Endodermal cell (in vitro differentiated cells): Measurements from ENCODE around the gene LRCH1. TPM values are rescaled to one million over a fixed set of nuclear protein-coding genes. Genes with fewer than 3 reads are reported as not detected.
A peak's percentile ranks its signal among the peaks of the same experiment; 100 is the strongest.

Source experiments
- DNase-seq: peaks from one replicate; pipeline ENCODE4 v3.0.0-alpha.2; 2017
- H3K27ac ChIP-seq: 2 replicates; pipeline ENCODE4 v1.5.1; 2013; ENCODE audit warnings: mild to moderate bottlenecking, low read depth, low read length, moderate library complexity
- H3K27me3 ChIP-seq: 2 replicates; pipeline ENCODE4 v1.6.1; 2013; ENCODE audit warnings: mild to moderate bottlenecking, low read length, moderate library complexity; ENCODE audit not compliant: insufficient read depth, control insufficient read depth, poor library complexity, severe bottlenecking
- H3K36me3 ChIP-seq: 2 replicates; pipeline ENCODE4 v1.7.0; 2013; ENCODE audit warnings: mild to moderate bottlenecking, low read length, moderate library complexity; ENCODE audit not compliant: control insufficient read depth, insufficient read depth
- H3K4me1 ChIP-seq: one replicate; pipeline ENCODE4 v1.7.0; 2013; ENCODE audit warnings: low read length; ENCODE audit not compliant: control insufficient read depth, insufficient read depth
- H3K4me3 ChIP-seq: 2 replicates; pipeline ENCODE4 v1.5.1; 2013; ENCODE audit warnings: mild to moderate bottlenecking, low read length, moderate library complexity
- H3K9ac ChIP-seq: 2 replicates; pipeline ENCODE4 v1.6.1; 2013; ENCODE audit warnings: mild to moderate bottlenecking, low read length, moderate library complexity; ENCODE audit not compliant: poor library complexity, severe bottlenecking; ENCODE audit errors: extremely low read depth
- H3K9me3 ChIP-seq: 2 replicates; pipeline ENCODE4 v1.6.1; 2013; ENCODE audit warnings: mild to moderate bottlenecking, low read length, moderate library complexity; ENCODE audit not compliant: control insufficient read depth
- H3K27ac Mint-ChIP-seq: 2 replicates; pipeline ENCODE4 v1.8.0; 2020; ENCODE audit warnings: mixed read lengths
- H3K27me3 Mint-ChIP-seq: 2 replicates; pipeline ENCODE4 v1.8.0; 2021; ENCODE audit warnings: mild to moderate bottlenecking, mixed read lengths; ENCODE audit not compliant: insufficient read depth
- H3K36me3 Mint-ChIP-seq: 2 replicates; pipeline ENCODE4 v1.8.0; 2020; ENCODE audit warnings: low read depth, mixed read lengths
- H3K4me1 Mint-ChIP-seq: 2 replicates; pipeline ENCODE4 v1.8.0; 2020; ENCODE audit warnings: mixed read lengths
- H3K4me3 Mint-ChIP-seq: 2 replicates; pipeline ENCODE4 v1.8.0; 2020; ENCODE audit warnings: mild to moderate bottlenecking, moderate library complexity, mixed read lengths
- H3K9me3 Mint-ChIP-seq: 2 replicates; pipeline ENCODE4 v1.8.0; 2020; ENCODE audit warnings: mild to moderate bottlenecking, mixed read lengths
- WGBS, 2 experiments: methylation state at CpG; one replicate each; pipeline versions ENCODE4 v1.1.5 to v1.1.7; 2013; ENCODE audit warnings: missing lambda C conversion rate in 2 of 2, mixed read lengths in 1 of 2; ENCODE audit not compliant: insufficient coverage in 1 of 2, insufficient read length in 1 of 2; 5-methylcytosine and 5-hydroxymethylcytosine counted together
- total RNA-seq, 2 donors: library from RNA; stranded (reverse); fragmentation: NEBNext Ultra II Directional in 1 of 2; extraction: Animal tissue kit (Norgen Biotek cat#: 25700) in 1 of 2; gene quantifications; 2 replicates in 1 of 2; 3 replicates in 1 of 2; pipeline ENCODE4 v1.2.1, GENCODE V29; 2021
- TF ChIP-seq, protein P1 (sequence below): fragments of 200-600 bp; sonication (generic); conservative IDR thresholded peaks from 2 replicates; pipeline ENCODE4 v1.5.0; 2021; ENCODE audit warnings: antibody characterized with exemption, mild to moderate bottlenecking

Gene LRCH1
- total RNA-seq, 2 donors from 2014 or later = 8.1 to 11.8 TPM

GRCh38 chr13:46580362-46580839 is 27.4 kb downstream of the LRCH1 start:
- no peaks in the 10 kb centered on the region for H3K27me3 Mint-ChIP-seq
- H3K9me3 ChIP-seq = no peaks in the 10 kb centered on the region
- peaks cover 7% of the 10 kb centered on the region for H3K9me3 Mint-ChIP-seq
- H3K9ac ChIP-seq = no peak overlapping the region
- no peaks in the 10 kb centered on the region for H3K36me3 ChIP-seq
- H3K27ac ChIP-seq = no peak overlapping the region
- no peaks in the 10 kb centered on the region for H3K27me3 ChIP-seq
- H3K4me1 Mint-ChIP-seq = peaks cover 7% of the 10 kb centered on the region
- peaks cover 2% of the 10 kb centered on the region for H3K4me1 ChIP-seq
- 88 to 92% methylated on average over 5 of the region's 5 CpGs for WGBS, 2 experiments
- H3K4me3 Mint-ChIP-seq = no peak overlapping the region
- DNase-seq = no peak
- TF ChIP-seq, protein P1, sequence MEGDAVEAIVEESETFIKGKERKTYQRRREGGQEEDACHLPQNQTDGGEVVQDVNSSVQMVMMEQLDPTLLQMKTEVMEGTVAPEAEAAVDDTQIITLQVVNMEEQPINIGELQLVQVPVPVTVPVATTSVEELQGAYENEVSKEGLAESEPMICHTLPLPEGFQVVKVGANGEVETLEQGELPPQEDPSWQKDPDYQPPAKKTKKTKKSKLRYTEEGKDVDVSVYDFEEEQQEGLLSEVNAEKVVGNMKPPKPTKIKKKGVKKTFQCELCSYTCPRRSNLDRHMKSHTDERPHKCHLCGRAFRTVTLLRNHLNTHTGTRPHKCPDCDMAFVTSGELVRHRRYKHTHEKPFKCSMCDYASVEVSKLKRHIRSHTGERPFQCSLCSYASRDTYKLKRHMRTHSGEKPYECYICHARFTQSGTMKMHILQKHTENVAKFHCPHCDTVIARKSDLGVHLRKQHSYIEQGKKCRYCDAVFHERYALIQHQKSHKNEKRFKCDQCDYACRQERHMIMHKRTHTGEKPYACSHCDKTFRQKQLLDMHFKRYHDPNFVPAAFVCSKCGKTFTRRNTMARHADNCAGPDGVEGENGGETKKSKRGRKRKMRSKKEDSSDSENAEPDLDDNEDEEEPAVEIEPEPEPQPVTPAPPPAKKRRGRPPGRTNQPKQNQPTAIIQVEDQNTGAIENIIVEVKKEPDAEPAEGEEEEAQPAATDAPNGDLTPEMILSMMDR = no peak
- peaks cover 6% of the 10 kb centered on the region for H3K36me3 Mint-ChIP-seq
- no peak overlapping the region for H3K4me3 ChIP-seq
- H3K27ac Mint-ChIP-seq = no peak overlapping the region

GRCh38 chr13:46582190-46582589 is 29.2 kb downstream of the LRCH1 start:
- H3K27me3 ChIP-seq = no peaks in the 10 kb centered on the region
- peaks cover 10% of the 10 kb centered on the region for H3K4me1 ChIP-seq
- peaks cover 7% of the 10 kb centered on the region for H3K9me3 Mint-ChIP-seq
- DNase-seq = no peak
- 97% methylated on average over 2 of the region's 2 CpGs; no CpG with 5 or more reads in 1 of the 2 experiments for WGBS, 2 experiments
- TF ChIP-seq, protein P1 = no peak
- no peaks in the 10 kb centered on the region for H3K9me3 ChIP-seq
- H3K4me3 ChIP-seq = no peak overlapping the region
- H3K27me3 Mint-ChIP-seq = no peaks in the 10 kb centered on the region
- no peaks in the 10 kb centered on the region for H3K36me3 ChIP-seq
- peaks cover 18% of the 10 kb centered on the region for H3K4me1 Mint-ChIP-seq
- no peak overlapping the region for H3K9ac ChIP-seq
- no peak overlapping the region for H3K4me3 Mint-ChIP-seq
- no peak overlapping the region for H3K27ac Mint-ChIP-seq
- H3K27ac ChIP-seq = no peak overlapping the region
- H3K36me3 Mint-ChIP-seq = peaks cover 6% of the 10 kb centered on the region

- DNase-seq = no peak
- 89 to 93% methylated on average over 7 of the region's 7 CpGs for WGBS, 2 experiments
- Histone ChIP-seq H3K9ac (no peak overlapping the region), H3K27me3 (no peaks in the 10 kb centered on the region), H3K27ac (no peak overlapping the region), H3K4me1 (peaks cover 13% of the 10 kb centered on the region), H3K9me3 (no peaks in the 10 kb centered on the region), H3K36me3 (no peaks in the 10 kb centered on the region), H3K4me3 (peak overlapping the region; percentile 8)
- peaks cover 21% of the 10 kb centered on the region for H3K4me1 Mint-ChIP-seq
- peak overlapping the region; percentile 55 for H3K27ac Mint-ChIP-seq
- peaks cover 6% of the 10 kb centered on the region for H3K36me3 Mint-ChIP-seq
- TF ChIP-seq, protein P1 = no peak
- no peak overlapping the region for H3K4me3 Mint-ChIP-seq
- peaks cover 7% of the 10 kb centered on the region for H3K9me3 Mint-ChIP-seq
- no peaks in the 10 kb centered on the region for H3K27me3 Mint-ChIP-seq
Observed at GRCh38 chr13:46586751-46587514, 34.0 kb downstream of the LRCH1 start.
